K562 (cell line): ENCODE results near the gene FAM167B. TPM values are rescaled to one million over a fixed set of nuclear protein-coding genes. Genes with fewer than 3 reads are reported as not detected.

Experiments
- ASH1L ChIP-seq: fragments of 450-650 bp; IDR thresholded peaks from 2 replicates; pipeline ENCODE4 v1.6.1; 2018; ENCODE audit warnings: borderline replicate concordance, mild to moderate bottlenecking, low read depth; ENCODE audit not compliant: partially characterized antibody
- CBFA2T3 ChIP-seq: fragments of 450-650 bp; IDR thresholded peaks from 2 replicates; pipeline ENCODE4 v1.6.1; 2017
- HCFC1 ChIP-seq: IDR thresholded peaks from 2 replicates; pipeline ENCODE4 v1.6.1; 2012; ENCODE audit warnings: low read depth, low read length, improper control_type of control experiment
- ID3 ChIP-seq, 2 experiments: fragments of 250-450 bp in 1 of 2; fragments of 450-650 bp in 1 of 2; sonication (Bioruptor Pico) in 1 of 2; IDR thresholded peaks; 2 replicates each; pipeline versions ENCODE4 v1.6.1 to v1.8.0; 2016 to 2021; ENCODE audit warnings: mild to moderate bottlenecking in 2 of 2, moderate library complexity in 2 of 2, missing compliant biosample characterization in 1 of 2, missing genetic modification characterization in 1 of 2
- MYNN ChIP-seq, 2 experiments: sonication (generic); formaldehyde crosslinking in 1 of 2; IDR thresholded peaks; 2 replicates each; pipeline versions ENCODE4 v1.5.0 to v1.6.1; 2016 to 2020; ENCODE audit warnings: antibody characterized with exemption in 1 of 2, missing genetic modification reagents in 1 of 2
- REST ChIP-seq, 2 experiments: fragments of 450-650 bp; formaldehyde crosslinking in 1 of 2; IDR thresholded peaks; 2 replicates each; pipeline versions ENCODE4 v1.4.0 to v1.6.1; 2014 to 2020; ENCODE audit warnings: mild to moderate bottlenecking in 2 of 2, borderline replicate concordance in 1 of 2, low read depth in 1 of 2
- RNF219 ChIP-seq: fragments of 250-450 bp; sonication (Bioruptor Pico); IDR thresholded peaks from 2 replicates; pipeline ENCODE4 v1.5.0; 2022; ENCODE audit warnings: mild to moderate bottlenecking
- ZBTB2 ChIP-seq: fragments of 450-650 bp; IDR thresholded peaks from 2 replicates; pipeline ENCODE4 v1.6.1; 2016; ENCODE audit warnings: antibody characterized with exemption
- ZFP91 ChIP-seq: sonication (generic); formaldehyde crosslinking; IDR thresholded peaks from 2 replicates; pipeline ENCODE4 v1.8.0; 2022; ENCODE audit warnings: mild to moderate bottlenecking, missing genetic modification reagents
- ZNF263 ChIP-seq: sonication (generic); formaldehyde crosslinking; IDR thresholded peaks from 2 replicates; pipeline ENCODE4 v1.8.0; 2022; ENCODE audit warnings: mild to moderate bottlenecking, missing genetic modification reagents, borderline replicate concordance
- polyA plus RNA-seq, 8 experiments: library from polyadenylated mRNA; depleted of rRNA in 4 of 8; stranded (reverse) in 5 of 8; unstranded in 3 of 8; fragments of >200 nt; fragmentation: Nextera tagmentation in 2 of 8; fragmentation: Illumina TruSeq in 1 of 8; extraction: Ambion mirVana in 2 of 8; extraction: Trizol in 1 of 8; gene quantifications; 2 replicates each; pipeline versions ENCODE4 v1.2.1 to v1.2.3, GENCODE V29; 2011 to 2014; ENCODE audit warnings: inconsistent platforms in 1 of 8, missing spikeins in 1 of 8
- total RNA-seq, 7 experiments: library from RNA; depleted of rRNA in 6 of 7; stranded (reverse); fragments of >200 nt in 6 of 7; fragmentation: Illumina TruSeq in 2 of 7; extraction: Trizol in 2 of 7; gene quantifications; 2 replicates each; pipeline versions ENCODE4 v1.2.1 to v1.2.3, GENCODE V29; 2011 to 2021; ENCODE audit warnings: low replicate concordance in 1 of 7

FAM167B gene
- total and polyA plus RNA-seq, 9 of the 15 experiments (the other 6 are each of a cell fraction or from before 2014, with no cell fraction given), result not detected

GRCh38 chr1:32247983-32248889 lies 1.2 kb downstream of the FAM167B start (continued):
- peak; percentile 78; the same call in 1 of the 2 replicates for TF ChIP-seq REST (IDR thresholded peaks at IDR 0.05; ENCODE audit: borderline replicate concordance)
- TF ChIP-seq REST (CRISPR knock-in tag; IDR thresholded peaks at IDR 0.05; ENCODE audit: low read depth), result no peak
- TF ChIP-seq MYNN (IDR thresholded peaks at IDR 0.05), result peak; percentile 45; the same call in 1 of the 2 replicates
- TF ChIP-seq MYNN (CRISPR knock-in tag; IDR thresholded peaks at IDR 0.05), result no peak
- peak; percentile 69; the same call in 1 of the 2 replicates for TF ChIP-seq ZBTB2
- 0 out of 2 replicates have a peak, but pooled peaks have one; percentile 51 for TF ChIP-seq HCFC1
- TF ChIP-seq CBFA2T3, result peak; percentile 79
- TF ChIP-seq ZFP91 (CRISPR knock-in tag), result no peak
- TF ChIP-seq ASH1L, result no peak
- peak; percentile 60; the same call in 1 of the 2 replicates for TF ChIP-seq ZNF263 (CRISPR knock-in tag)
- TF ChIP-seq ID3 (CRISPR knock-in tag; IDR thresholded peaks at IDR 0.05), result no peak
- TF ChIP-seq ID3 (tag; IDR thresholded peaks at IDR 0.05), result peak; percentile 63; the same call in 1 of the 2 replicates
- no peak for TF ChIP-seq RNF219
